Activated T-cell treated with anti-CD3 and anti-CD28 coated beads, Interleukin-2, amount 50 U/mL, for 1 hour (primary cell): ENCODE measurements around the gene PRKCA.

Source experiments
- DNase-seq: peaks from one replicate; pipeline ENCODE4 v3.0.0-alpha.2; 2020

The PRKCA gene

GRCh38 chr17:66492561-66493005, 190.2 kb downstream of the PRKCA start:
- no peak for DNase-seq

GRCh38 chr17:66493283-66494019, 191.0 kb downstream of the PRKCA start:
- no peak for DNase-seq

- DNase-seq, result no peak
Measured at GRCh38 chr17:66494023-66494803, 191.8 kb downstream of the PRKCA start.

- DNase-seq, result no peak
Measured at GRCh38 chr17:66495035-66495434, 192.6 kb downstream of the PRKCA start.

GRCh38 chr17:66496306-66496705, 193.9 kb downstream of the PRKCA start:
- no peak for DNase-seq

- no peak for DNase-seq
Measured at GRCh38 chr17:66498580-66498979, 196.2 kb downstream of the PRKCA start.

GRCh38 chr17:66506641-66507040, 204.2 kb downstream of the PRKCA start:
- no peak for DNase-seq

- DNase-seq, result no peak
Measured at GRCh38 chr17:66507103-66507923, 204.9 kb downstream of the PRKCA start.

- no peak for DNase-seq
Measured at GRCh38 chr17:66507982-66508760, 205.8 kb downstream of the PRKCA start.

- DNase-seq, result peak; percentile 27
Measured at GRCh38 chr17:66508896-66509844, 206.8 kb downstream of the PRKCA start.

GRCh38 chr17:66509926-66510325, 207.5 kb downstream of the PRKCA start:
- no peak for DNase-seq

- DNase-seq, result no peak
Measured at GRCh38 chr17:66511135-66511534, 208.7 kb downstream of the PRKCA start.

GRCh38 chr17:66514227-66514806, 211.9 kb downstream of the PRKCA start:
- no peak for DNase-seq

GRCh38 chr17:66515974-66516373, 213.6 kb downstream of the PRKCA start:
- DNase-seq, result no peak

- DNase-seq, result no peak
Measured at GRCh38 chr17:66517336-66518009, 215.1 kb downstream of the PRKCA start.

- DNase-seq, result no peak
Measured at GRCh38 chr17:66518108-66518507, 215.7 kb downstream of the PRKCA start.

- DNase-seq, result no peak
Measured at GRCh38 chr17:66518677-66519076, 216.3 kb downstream of the PRKCA start.

GRCh38 chr17:66519154-66519553, 216.7 kb downstream of the PRKCA start:
- DNase-seq, result no peak

GRCh38 chr17:66520999-66521398, 218.6 kb downstream of the PRKCA start:
- no peak for DNase-seq

GRCh38 chr17:66522591-66523272, 220.3 kb downstream of the PRKCA start:
- no peak for DNase-seq
